Spinal cord (tissue), 10 donors: ENCODE measurements around the gene DDX19B. TPM values are rescaled to one million over a fixed set of nuclear protein-coding genes. Genes with fewer than 3 reads are reported as not detected.
"Not testable (repeated sequence)": the region's sequence is repeated elsewhere in the genome, so short reads cannot be mapped to it uniquely, and the experiment has no call there.

Source experiments
- DNase-seq, 6 donors: peaks; one replicate each; pipeline versions ENCODE4 v3.0.0 to v3.0.0-alpha.2; 2013 to 2015; ENCODE audit warnings: low spot score in 6 of 6, low read depth in 4 of 6
- H3K27ac ChIP-seq: one replicate; pipeline ENCODE4 v1.5.1; 2013; ENCODE audit warnings: low read depth, low read length, control low read depth
- H3K27me3 ChIP-seq: one replicate; pipeline ENCODE4 v1.6.1; 2013; ENCODE audit warnings: low read length; ENCODE audit not compliant: control insufficient read depth, insufficient read depth
- H3K36me3 ChIP-seq: one replicate; pipeline ENCODE4 v1.6.1; 2013; ENCODE audit warnings: low read length; ENCODE audit not compliant: control insufficient read depth, insufficient read depth
- H3K4me1 ChIP-seq: one replicate; pipeline ENCODE4 v1.6.1; 2013; ENCODE audit warnings: low read length; ENCODE audit not compliant: control insufficient read depth, insufficient read depth
- H3K4me3 ChIP-seq: one replicate; pipeline ENCODE4 v1.5.1; 2013; ENCODE audit warnings: low read depth, low read length, control low read depth
- H3K9me3 ChIP-seq: one replicate; pipeline ENCODE4 v1.6.1; 2013; ENCODE audit warnings: low read length; ENCODE audit not compliant: control insufficient read depth, insufficient read depth
- whole genome bisulfite sequencing: methylation state at CpG from one replicate; pipeline ENCODE4 v1.1.5; 2013; ENCODE audit warnings: missing lambda C conversion rate; ENCODE audit not compliant: insufficient coverage; 5-methylcytosine and 5-hydroxymethylcytosine counted together
- polyA plus RNA-seq, 2 donors: library from polyadenylated mRNA; unstranded; fragments of 120-200 nt; gene quantifications; one replicate each; pipeline ENCODE4 v1.2.1, GENCODE V29; 2013; ENCODE audit not compliant: insufficient read length in 2 of 2
- total RNA-seq, 2 donors: library from RNA; depleted of rRNA in 1 of 2; stranded (reverse); fragments of 120-200 nt in 1 of 2; fragments of >200 nt in 1 of 2; gene quantifications; one replicate each; pipeline versions ENCODE4 v1.2.3 to v1.2.4, GENCODE V29; 2013 to 2014
- donor health status: healthy.

Gene DDX19B
- total and polyA plus RNA-seq, 4 donors = 19.6 to 34.4 (median 31.1) TPM

DNA sequence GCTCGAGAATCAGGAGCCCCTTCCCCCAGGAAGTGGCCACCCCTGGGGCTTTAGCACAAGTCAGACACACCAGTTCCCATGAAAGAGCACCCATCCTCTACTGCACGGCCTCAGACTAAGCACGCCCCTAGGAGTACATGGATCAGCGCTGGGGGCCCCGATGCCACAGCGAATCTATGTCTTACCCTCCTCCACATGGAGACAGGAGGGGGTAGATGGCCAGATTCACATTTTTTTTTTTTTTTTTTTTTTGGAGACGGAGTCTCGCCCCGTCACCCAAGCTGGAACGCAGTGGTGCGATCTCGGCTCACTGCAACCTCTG is 44.1 kb upstream of the DDX19B start:
- WGBS = 92% methylated on average over 1 of the region's 12 CpGs
- Histone ChIP-seq H3K27me3 (no peaks in the 10 kb centered on the region), H3K9me3 (no peaks in the 10 kb centered on the region), H3K4me3 (no peak overlapping the region), H3K4me1 (peaks cover 17% of the 10 kb centered on the region), H3K36me3 (peaks cover 83% of the 10 kb centered on the region), H3K27ac (no peak overlapping the region)
- no peak for DNase-seq

DNA sequence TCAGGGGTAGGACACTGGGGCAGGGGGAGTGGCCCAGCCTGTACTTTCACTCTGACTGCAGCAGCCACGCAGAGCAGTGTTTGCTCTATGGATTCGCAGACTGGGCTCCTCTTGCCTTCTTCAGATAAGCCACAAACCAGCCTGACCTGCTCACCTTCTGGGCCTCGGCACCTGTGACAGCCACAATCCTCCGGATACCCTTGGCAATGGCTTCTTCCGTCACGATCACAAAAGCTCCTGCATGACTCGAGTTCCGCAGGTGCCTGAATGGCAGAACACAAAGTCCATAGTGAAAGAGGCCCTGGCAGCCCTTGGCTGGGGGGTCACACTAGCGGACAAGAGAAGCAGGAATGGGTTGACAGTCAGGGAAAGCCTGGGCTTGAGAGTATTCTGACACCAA is 43.4 kb upstream of the DDX19B start:
- no peak for DNase-seq
- no peak overlapping the region for H3K27ac ChIP-seq

DNA sequence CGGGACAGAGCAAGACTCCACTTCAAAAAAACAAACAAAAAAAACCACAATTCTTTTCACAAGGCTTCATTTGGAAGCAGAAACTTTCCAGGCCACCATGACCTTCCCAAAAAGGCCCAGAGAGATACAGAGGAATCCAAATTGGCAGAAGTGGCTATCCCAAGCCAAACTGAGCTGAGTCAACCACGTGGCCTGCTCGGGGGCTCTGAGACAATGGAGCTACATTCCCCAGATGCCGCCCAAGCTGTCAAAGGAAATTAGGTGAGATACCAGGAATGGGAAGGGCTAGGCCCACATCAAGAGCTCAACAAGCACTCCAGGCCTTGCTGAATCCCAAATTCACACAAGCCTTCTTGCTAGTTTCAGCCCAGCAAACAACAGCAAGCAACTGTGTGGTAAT is 41.6 kb upstream of the DDX19B start:
- no peak overlapping the region for H3K27ac ChIP-seq
- H3K4me1 ChIP-seq = peaks cover 4% of the 10 kb centered on the region
- no peaks in the 10 kb centered on the region for H3K9me3 ChIP-seq
- no peak for DNase-seq
- H3K36me3 ChIP-seq = peaks cover 100% of the 10 kb centered on the region
- WGBS = 80% methylated on average over 1 of the region's 4 CpGs
- no peak overlapping the region for H3K4me3 ChIP-seq
- no peaks in the 10 kb centered on the region for H3K27me3 ChIP-seq

More for the DNA sequence above, 43.4 kb upstream of the DDX19B start:
- WGBS = 93% methylated on average over 9 of the region's 9 CpGs
- Histone ChIP-seq H3K4me3 (no peak overlapping the region), H3K9me3 (no peaks in the 10 kb centered on the region), H3K4me1 (peaks cover 12% of the 10 kb centered on the region), H3K27me3 (no peaks in the 10 kb centered on the region), H3K36me3 (peaks cover 90% of the 10 kb centered on the region)

DNA sequence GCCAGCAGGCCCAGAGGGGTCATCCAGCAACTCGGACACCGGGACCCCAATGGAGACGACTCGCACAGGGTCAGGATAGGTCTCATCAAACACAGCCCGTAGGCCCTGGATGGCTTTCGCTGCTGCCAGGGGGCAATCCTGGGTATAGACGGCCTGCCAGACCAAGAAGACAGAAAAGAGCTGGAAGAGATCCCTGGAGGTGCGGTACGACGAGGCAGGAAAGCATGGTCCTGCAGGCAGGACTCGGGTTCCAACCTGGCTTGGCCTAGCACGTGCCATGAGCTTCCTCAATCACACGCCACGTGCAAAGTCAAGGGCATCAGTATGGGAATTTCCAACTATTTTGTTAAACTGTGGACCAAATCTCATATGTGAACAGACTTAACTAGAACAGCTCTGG is 40.9 kb upstream of the DDX19B start:
- Histone ChIP-seq H3K27ac (no peak overlapping the region), H3K36me3 (peaks cover 98% of the 10 kb centered on the region), H3K9me3 (no peaks in the 10 kb centered on the region), H3K4me3 (no peak overlapping the region), H3K4me1 (no peaks in the 10 kb centered on the region), H3K27me3 (no peaks in the 10 kb centered on the region)
- 96% methylated on average over 11 of the region's 14 CpGs for WGBS
- DNase-seq = no peak

DNA sequence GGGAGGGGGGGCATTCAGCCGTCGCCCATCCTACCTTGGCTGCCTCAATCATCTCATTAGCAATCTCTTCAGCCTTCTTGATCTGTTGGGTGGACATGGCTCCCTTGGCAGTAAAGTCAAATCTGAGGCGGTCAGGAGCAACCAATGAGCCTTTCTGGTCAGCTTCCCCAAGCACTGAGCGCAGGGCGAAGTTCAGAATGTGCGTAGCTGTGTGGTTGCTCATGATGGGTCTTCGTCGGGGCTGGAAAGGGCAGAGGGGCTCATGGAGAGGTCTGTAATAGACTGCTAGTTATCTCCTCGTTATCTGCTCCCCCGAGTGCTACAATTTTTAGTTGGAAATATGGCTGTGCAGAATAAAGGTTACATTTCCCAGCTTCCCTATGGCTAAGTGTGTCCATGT is 40.0 kb upstream of the DDX19B start:
- no peak for DNase-seq
- WGBS = 97% methylated on average over 8 of the region's 10 CpGs
- peaks cover 98% of the 10 kb centered on the region for H3K36me3 ChIP-seq
- no peak overlapping the region for H3K4me3 ChIP-seq
- H3K4me1 ChIP-seq = no peaks in the 10 kb centered on the region
- no peaks in the 10 kb centered on the region for H3K9me3 ChIP-seq
- no peaks in the 10 kb centered on the region for H3K27me3 ChIP-seq
- no peak overlapping the region for H3K27ac ChIP-seq

DNA sequence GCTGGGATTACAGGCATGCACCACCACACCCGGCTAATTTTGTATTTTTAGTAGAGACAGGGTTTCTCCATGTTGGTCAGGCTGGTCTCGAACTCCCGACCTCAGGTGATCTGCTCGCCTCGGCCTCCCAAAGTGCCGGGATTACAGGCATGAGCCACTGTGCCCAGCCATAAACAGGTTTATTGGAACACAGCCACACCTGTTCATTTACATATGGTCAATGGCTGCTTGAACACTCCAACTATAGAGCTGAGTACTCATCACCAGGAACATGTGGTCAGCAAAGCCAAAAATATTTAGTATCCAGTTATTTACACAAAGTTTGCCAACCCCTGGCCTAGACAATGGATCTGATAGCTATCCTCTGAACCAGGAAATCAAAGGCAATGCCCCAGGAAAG is 39.1 kb upstream of the DDX19B start:
- not testable (repeated sequence) for H3K9me3 ChIP-seq, DNase-seq, H3K4me1 ChIP-seq, H3K4me3 ChIP-seq, H3K27me3 ChIP-seq, H3K27ac ChIP-seq
- WGBS = 93% methylated on average over 5 of the region's 6 CpGs
- peaks cover 98% of the 10 kb centered on the region for H3K36me3 ChIP-seq

DNA sequence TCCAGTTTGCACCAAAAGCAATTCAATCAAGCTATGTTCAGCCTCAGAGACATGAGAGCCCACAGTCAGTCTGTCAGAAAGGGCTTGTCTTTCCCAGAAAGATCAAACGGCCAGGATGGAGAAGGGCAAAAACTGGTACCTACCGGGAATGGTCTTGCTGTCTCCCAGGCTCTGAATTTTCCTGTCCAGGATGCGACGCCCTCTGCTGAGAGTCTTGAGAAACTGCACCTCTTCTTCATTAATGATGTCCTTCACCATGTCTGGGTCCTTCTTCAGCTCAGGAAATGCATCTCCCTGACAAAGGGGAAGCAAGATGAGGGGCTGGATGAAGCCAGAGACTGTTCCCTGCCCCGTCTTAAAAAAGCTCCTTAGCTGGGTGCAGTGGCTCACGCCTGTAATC is 31.5 kb upstream of the DDX19B start:
- Histone ChIP-seq H3K4me1 (no peaks in the 10 kb centered on the region), H3K9me3 (no peaks in the 10 kb centered on the region), H3K27me3 (no peaks in the 10 kb centered on the region), H3K27ac (no peak overlapping the region), H3K36me3 (peaks cover 94% of the 10 kb centered on the region), H3K4me3 (no peak overlapping the region)
- DNase-seq = peak in 2 of 6 donors; percentile 33 to 53
- WGBS = 67% methylated on average over 3 of the region's 6 CpGs

DNA sequence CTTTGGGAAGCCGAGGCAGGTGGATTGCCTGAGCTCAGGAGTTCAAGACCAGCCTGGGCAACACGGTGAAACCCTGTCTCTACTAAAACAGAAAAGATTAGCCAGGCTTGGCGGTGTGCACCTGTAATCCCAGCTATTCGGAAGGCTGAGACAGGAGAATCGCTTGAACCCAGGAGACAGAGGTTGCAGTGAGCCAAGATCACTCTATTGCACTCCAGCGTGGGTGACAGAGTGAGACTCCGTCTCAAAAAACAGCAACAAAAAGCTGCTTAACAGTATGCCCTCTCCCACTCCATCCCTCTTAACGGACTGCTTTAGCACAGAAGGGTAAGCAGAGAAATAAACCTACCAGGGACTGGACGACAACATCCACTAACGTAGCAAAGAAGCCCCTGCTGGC is 31.1 kb upstream of the DDX19B start:
- not testable (repeated sequence) for H3K27ac ChIP-seq, H3K27me3 ChIP-seq, H3K9me3 ChIP-seq, H3K4me3 ChIP-seq, DNase-seq, H3K4me1 ChIP-seq
- WGBS = 91% methylated on average over 8 of the region's 10 CpGs
- peaks cover 94% of the 10 kb centered on the region for H3K36me3 ChIP-seq

DNA sequence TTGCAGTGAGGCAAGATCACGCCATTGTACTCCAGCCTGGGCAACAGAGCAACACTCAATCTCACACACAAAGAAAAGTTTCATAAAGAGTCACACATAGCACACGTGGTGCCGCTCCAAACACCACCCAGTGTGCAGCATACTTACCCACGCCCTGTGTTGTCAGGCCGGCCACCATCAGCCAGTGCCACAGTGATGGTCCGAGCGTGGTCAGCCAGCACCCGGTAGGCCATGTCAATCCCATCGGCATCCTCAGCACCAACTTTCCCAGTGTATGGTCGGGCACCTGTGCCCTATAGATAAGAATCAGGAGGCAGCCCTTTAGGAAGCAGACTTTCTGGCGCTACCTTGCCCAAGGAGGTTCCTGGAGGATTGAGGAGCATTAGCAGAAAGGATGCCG is 29.5 kb upstream of the DDX19B start:
- WGBS = 97% methylated on average over 10 of the region's 12 CpGs

DNA sequence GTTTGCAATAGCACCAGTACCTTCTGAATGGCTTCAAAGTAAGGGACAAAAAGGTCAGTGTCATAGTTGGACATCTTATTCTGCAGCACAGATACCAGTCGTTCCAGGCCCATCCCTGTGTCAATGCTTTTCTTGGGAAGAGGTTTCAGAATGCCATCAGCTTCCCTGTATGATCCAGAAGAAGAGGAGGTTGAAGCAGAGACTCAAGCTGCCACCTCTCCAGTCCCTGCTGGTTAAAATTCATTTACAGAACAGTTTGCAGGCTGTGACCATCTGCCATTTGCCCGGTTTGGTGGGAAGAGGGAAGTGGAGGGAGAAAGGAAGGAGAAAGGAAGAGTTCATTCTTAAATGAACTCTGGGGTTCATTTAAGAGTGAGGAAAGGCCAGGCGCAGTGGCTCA is 28.8 kb upstream of the DDX19B start:
- Histone ChIP-seq H3K27ac (no peak overlapping the region), H3K9me3 (no peaks in the 10 kb centered on the region), H3K4me1 (no peaks in the 10 kb centered on the region), H3K36me3 (peaks cover 89% of the 10 kb centered on the region), H3K4me3 (no peak overlapping the region), H3K27me3 (no peaks in the 10 kb centered on the region)
- DNase-seq = peak in 1 of 6 donors; percentile 3
- WGBS = 100% methylated on average over 2 of the region's 3 CpGs

More for the DNA sequence above, 29.5 kb upstream of the DDX19B start:
- H3K9me3 ChIP-seq = no peaks in the 10 kb centered on the region
- H3K4me3 ChIP-seq = no peak overlapping the region
- DNase-seq = no peak
- H3K27ac ChIP-seq = no peak overlapping the region
- no peaks in the 10 kb centered on the region for H3K4me1 ChIP-seq
- peaks cover 91% of the 10 kb centered on the region for H3K36me3 ChIP-seq
- H3K27me3 ChIP-seq = no peaks in the 10 kb centered on the region
